GM12864 (cell line): ENCODE results near the gene KRT1.

ENCODE experiments used
- DNase-seq: peaks from one replicate; pipeline ENCODE4 v3.0.0-alpha.2; 2011; ENCODE audit warnings: low read depth
- H3K4me3 ChIP-seq: 2 replicates; pipeline ENCODE4 v1.5.1; 2011; ENCODE audit warnings: mild to moderate bottlenecking, low read depth, low read length, control low read depth
- CTCF ChIP-seq: IDR thresholded peaks from 2 replicates; pipeline ENCODE4 v1.5.1; 2011; ENCODE audit warnings: low read depth, mild to moderate bottlenecking, moderate library complexity, low read length, control low read depth, inconsistent platforms; ENCODE audit errors: missing control alignments

The KRT1 gene

GRCh38 chr12:52657250-52657902 is 22.8 kb downstream of the KRT1 start:
- DNase-seq = no peak
- no peak overlapping the region for H3K4me3 ChIP-seq
- no peak for TF ChIP-seq CTCF

- DNase-seq = no peak
- no peak overlapping the region for H3K4me3 ChIP-seq
- TF ChIP-seq CTCF = no peak
These were observed 23.6 kb downstream of the KRT1 start for GRCh38 chr12:52656616-52657015.

- H3K4me3 ChIP-seq = no peak overlapping the region
- DNase-seq = no peak
- TF ChIP-seq CTCF = no peak
These were observed 24.5 kb downstream of the KRT1 start for GRCh38 chr12:52655720-52656124.

- no peak for DNase-seq
- no peak for TF ChIP-seq CTCF
- no peak overlapping the region for H3K4me3 ChIP-seq
These were observed 25.0 kb downstream of the KRT1 start for GRCh38 chr12:52655251-52655650.

- no peak for TF ChIP-seq CTCF
- DNase-seq = no peak
- no peak within 1 kb of the TSS for H3K4me3 ChIP-seq
These were observed 28.4 kb downstream of the KRT1 start, which contains the start of gene KRT2 for GRCh38 chr12:52651726-52652261. KRT2 (minus strand) TSS chr12:52652211; CDS start chr12:52652142, 69 bp downstream.

- no peak overlapping the region for H3K4me3 ChIP-seq
- no peak for DNase-seq
- no peak for TF ChIP-seq CTCF
These were observed 29.6 kb downstream of the KRT1 start for GRCh38 chr12:52650520-52651081.
